ENCODE measurements around the gene DCDC2B.
"Not testable (repeated sequence)": the region's sequence is repeated elsewhere in the genome, so short reads cannot be mapped to it uniquely, and the experiment has no call there.

The DCDC2B gene

DNA sequence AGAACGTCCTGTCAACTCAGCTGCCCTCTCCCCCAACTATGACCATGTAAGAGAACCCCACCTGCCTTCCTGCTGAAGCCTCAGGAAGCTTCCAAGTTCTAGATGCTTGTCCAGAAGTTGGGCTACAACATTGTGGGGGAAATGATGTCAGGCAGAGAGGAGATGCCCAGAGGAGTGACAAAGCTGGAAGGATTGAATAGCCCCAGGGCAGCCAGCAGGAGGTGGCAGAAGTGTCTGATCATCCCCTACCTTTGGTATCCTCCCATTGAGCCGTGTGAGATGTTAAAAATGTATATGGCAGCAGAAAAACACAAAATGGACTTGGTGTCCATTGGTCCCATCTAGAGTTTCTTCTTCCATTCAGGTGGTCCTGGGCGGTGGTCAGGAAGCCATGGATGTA, 19.9 kb downstream of the DCDC2B start:
- no peak for DNase-seq

DNA sequence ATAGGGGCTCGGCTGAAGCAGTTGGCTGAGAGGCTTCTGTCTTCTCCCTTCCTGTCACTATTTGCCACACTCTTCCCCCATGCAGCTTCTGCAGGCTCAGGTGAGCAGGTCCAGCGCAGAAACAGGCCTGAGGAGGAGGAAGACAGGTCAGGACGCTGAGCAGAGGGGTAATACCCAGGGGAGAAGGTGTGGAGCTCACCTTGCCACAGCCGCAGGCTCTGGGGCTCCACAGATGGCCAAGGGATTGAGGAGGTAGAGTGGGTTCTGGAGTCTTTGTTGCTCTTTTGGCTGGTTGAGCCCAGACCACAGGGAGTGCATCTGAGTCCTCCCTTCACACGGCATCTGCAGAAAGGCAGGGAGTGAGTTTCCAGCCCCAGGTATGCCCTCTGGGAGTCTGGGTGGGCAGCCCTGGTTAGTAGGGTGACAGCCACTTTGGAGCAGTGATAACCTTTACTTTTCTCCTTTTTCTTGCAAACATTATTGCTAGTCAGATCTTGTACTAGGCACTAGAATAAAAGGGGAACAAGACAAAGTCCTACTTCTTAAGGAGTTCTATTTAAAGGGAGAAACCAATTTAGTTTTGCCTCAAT, 23.0 kb downstream of the DCDC2B start:
- DNase-seq, result no peak

DNA sequence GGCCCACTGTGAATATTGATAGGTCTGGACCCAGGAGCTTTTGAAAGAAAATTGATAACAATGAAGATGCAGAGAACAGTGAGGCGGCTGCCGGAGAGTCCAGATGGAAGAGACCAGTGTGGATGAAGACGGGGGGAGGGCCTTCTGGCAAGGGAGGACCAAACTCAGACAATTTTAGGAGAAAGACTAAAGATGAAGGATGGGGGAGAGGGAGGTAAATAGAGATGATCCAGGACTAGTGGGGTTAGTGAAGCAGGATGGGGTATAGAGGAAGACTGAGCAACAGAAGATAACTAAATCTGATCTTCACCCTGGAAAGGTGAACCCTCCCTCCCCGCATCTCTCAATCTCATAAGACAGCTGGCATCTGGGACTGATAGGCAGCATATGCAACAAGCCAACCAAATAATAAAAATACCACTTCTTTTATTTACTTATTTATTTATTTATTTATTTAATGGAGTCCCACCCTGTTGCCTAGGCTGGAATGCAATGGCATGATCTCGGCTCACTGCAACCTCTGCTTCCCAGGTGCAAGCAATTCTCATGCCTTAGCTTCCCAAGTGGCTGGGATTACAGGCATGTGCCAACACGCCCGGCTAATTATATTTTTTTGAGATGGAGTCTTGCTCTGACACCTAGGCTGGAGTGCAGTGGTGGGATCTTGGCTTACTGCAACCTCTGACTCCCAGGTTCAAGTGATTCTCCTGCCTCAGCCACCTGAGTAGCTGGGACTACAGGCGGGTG, 23.8 kb downstream of the DCDC2B start:
- no peak for DNase-seq

DNA sequence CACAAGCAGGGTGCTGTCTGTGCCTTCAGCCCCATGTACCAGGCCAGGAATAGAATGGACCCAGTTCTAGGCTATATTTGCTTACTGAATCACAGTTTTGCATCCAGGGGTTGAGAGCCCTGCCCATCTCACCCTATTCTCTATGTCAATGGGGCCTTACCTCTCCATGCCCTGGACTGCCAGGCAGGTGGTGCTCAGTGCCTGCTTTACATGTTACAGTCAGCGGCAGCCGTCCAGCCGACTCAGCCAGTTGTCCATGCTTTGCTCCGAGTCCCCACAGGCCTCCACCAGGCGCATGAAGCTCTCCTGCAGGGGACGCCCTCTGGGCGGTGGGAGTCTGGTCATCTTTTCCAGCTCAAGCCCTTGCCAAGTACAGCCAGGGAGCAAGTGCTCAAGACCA, 25.9 kb downstream of the DCDC2B start:
- DNase-seq, result no peak

DNA sequence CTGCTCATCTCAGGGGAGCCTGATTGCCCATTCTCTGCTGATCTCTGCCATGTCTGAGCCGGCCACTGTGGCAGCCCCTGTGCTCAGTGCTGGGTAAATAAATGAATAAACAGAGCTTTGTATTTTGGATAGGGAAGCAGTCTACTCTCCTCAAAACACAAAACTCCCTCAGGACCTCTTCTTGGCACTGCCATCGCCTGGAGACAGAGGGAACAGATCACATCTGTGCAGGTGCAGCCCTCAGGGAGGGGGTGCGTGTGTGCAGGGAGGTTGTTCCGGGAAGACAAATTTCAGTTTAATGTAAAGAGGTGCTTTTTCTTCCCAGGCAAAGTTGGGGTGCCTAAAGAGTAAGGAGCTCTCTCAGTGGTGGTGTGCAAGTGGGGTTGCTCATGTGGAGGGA, 30.4 kb downstream of the DCDC2B start:
- DNase-seq, result no peak

DNA sequence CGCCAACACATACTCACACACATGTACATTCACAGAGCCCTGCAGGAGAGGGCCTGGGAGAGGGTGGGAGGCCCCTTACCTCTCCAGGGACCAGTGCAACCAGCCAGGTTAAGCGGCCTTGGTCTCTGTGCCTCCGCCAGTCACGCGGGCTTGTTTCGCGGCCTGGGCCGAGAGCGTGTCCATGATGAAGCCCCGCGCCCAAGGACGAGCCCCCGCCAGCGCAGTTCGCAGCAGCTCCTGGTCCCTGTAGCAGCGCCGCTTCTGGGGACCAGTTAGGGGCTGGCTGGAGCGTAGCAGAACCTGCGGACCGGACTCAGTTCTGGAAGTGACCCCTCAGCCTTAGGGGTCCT, 30.9 kb downstream of the DCDC2B start:
- no peak for DNase-seq

DNA sequence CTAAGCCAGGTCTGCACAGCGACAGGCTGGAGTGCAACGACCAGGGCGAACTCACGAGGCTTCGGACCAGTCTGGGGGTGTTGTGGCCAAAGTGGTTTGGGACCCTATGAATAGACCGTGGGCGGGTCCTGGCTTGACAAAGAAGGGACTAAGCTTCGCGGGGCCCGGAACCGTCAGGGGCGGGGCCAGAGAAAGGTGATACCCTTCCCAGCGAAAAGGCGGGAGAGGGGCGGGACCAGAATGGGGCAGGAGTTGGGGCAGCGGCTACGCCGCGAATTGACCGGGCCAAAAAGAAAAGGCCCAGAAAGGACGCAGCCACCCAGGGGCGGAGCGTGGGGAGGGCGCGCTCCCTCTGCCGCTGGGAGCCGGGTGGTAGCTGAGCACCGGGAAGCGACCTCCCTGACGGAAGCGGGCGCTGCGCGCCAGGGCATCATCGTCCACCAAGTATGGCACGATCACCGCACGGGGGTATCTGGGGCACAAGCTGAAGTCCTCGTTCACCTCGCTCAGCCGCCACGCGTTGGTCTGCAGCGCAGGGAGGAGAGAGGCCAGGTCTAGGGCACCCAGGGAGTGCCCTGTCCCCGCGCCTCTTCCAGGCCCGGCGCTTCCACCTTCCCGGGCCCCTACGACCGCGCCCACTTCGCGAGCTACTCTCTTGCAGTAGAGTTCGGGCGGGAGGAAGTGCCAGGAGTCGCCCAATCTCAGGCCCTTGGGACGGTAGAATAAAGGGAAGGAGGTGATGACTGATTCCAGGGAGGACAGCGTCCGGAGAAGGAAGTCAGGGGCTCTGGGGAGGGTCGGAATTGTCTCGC, 31.5 kb downstream of the DCDC2B start:
- DNase-seq, result peak; percentile 48

DNA sequence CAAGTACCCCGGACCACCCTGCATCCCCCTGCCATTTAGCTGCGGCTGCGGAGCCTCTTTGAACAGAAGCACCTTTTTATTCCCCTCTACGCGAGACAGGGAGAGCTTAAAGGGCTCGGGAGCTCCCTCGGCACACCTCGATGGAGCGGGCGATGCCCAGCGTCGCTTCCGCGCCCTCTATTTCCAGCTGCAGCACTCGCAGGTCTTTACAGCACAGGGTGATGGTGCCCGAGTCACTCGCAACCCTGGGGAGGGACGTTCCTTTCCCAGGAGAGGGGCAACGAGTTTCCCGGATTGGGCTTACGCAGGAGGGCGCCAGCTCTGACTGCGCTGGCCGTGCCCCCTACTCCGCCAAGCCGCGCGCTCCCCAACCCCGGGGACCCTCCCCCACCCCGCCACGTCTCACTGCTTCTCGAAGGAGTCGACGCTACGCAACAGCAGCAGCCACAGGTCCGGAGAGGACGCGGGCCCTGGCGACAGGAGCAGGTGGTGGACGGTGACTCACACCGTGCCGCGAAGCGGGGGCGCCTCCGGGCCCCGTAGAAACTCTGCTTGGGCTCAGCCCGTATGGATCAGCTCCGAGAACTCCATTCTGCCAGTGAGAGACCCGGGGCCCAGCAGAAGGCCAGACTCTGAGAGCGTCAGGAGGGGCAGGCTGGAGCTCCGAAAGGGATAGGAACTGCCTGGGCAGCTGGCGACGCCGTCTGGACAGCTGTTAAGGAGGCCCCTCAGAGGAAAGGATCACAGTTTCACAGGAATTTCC, 32.3 kb downstream of the DCDC2B start:
- DNase-seq, result peak; percentile 52

DNA sequence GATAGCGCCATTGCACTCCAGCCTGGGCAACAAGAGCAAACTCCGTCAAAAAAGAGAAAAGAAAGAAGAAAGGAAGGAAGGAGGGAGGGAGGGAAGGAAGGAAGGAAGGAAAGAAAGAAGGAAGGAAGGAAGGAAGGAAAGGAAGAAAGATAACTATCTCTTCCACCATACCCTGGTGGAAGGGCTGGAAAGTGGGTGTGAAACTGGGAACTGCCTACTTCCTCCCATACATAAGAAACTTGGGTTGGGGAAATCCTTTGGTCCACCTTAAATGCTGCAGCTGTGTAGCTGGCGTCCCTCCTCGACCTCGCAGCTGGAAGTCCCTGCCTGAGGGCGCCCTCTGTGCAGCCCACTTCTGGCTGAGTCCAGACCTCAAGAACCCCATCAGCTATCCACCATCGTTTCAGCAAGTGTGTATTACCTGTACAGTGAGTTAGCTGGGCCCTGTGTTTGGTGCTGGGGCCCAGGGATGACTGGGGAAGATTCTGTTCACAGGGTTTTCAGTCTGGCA, 33.5 kb downstream of the DCDC2B start:
- peak; percentile 40 for DNase-seq

DNA sequence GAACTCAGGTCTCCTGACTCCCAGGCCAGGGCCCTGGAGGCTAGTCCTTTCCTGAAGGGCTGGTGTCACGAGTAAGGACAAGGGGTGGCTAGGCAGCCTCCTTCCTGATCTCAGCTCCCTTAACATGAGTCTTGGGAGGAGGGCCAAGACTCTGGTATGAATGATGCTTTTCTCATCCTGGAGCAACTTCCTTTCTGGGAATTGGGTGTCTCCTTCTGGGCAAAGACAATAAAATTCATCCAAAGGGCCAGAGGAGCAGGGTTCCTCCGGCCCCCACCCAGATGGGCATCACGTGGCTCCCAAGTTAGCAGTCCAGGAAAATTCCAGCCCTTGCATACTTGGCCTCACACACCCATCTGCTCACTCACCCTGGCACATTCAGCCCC, 38.0 kb downstream of the DCDC2B start, which contains the start of gene FAM167B:
Gene FAM167B, plus strand, starts transcription at position 335 of the 386 bp plus-strand sequence. CDS start 200 bp downstream, outside the sequence.
- DNase-seq, result peak; percentile 67

DNA sequence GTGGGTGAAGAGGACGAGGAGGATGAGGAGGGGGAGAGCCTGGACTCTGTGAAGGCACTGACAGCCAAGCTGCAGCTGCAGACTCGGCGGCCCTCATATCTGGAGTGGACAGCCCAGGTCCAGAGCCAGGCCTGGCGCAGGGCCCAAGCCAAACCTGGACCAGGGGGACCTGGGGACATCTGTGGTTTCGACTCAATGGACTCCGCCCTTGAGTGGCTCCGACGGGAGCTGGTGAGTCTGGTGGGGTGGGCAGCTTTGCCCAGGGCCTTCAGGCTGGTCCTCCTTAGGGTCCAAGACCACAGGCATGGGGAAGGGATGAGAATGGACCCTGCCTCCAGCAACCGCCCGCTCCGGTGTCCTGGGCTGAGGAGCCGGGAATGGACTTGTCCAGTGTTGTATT, 38.6 kb downstream of the DCDC2B start:
- no peak for DNase-seq

DNA sequence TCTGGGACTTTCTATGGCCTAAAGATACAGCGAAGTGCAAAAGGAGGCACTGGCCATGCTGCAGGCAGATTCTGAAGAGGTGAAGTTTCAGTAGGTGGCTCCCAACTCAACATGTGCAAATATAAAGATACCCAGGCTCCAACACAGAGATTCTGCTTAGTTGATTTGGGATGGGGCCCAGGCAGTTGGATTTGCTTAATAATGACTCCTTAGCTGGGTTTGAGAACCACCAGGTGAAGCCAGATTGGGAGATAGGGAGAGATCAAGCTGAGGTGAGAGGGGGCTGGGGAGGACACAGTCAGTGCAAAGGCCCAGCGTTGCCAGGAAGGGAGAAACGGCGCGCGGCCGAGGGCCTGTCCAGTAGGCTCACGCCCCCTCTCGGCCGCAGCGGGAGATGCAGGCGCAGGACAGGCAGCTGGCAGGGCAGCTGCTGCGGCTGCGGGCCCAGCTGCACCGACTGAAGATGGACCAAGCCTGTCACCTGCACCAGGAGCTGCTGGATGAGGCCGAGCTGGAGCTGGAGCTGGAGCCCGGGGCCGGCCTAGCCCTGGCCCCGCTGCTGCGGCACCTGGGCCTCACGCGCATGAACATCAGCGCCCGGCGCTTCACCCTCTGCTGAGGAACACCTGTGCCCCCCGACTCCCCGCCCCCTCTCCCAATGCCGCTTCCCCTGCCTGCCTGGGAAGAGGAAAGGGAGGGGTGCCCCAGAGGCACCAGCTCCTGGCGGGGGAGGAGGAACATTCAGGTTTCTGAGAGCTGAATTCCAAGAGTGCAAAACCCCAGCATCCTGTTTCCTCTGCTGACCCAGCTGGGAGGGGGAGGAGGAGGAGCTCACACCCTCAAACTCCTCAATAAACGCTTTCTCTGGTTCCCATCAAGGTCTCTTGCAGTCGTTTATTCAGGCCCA, 39.3 kb downstream of the DCDC2B start:
- DNase-seq, result peak; percentile 59

DNA sequence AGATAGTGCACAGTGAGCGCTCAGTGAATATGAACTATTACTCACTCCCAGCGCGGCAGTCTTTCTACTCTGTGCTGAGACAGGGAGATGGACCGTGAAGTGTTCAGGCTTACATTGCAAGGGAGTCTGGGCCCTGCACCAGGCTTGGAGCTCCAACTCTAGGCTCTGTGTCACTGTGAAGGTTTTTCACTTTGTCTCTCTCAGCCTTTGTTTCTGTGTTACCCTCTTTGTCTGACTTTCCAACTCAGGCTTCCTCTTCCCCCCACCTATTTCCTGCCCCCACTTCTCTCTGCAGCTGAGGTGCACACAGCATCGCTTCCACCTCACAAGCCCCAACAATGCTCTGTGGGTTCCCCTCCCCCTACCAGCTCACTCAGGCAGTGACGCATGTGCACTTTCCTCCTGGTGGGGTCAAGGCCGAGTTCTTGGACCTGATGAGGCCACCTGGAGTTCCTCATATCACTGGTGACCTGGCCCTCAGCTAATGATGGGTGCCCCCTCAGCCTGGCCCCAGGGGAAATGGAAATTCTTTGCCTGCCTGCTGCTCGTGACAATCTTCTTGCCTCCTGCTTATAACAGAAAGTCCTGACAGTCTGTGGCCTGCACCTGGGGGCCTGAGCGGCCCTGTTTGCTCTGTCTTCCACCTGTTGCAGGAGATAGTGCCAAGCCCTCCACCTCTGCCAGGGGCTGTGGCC, 41.1 kb downstream of the DCDC2B start:
- no peak for DNase-seq

DNA sequence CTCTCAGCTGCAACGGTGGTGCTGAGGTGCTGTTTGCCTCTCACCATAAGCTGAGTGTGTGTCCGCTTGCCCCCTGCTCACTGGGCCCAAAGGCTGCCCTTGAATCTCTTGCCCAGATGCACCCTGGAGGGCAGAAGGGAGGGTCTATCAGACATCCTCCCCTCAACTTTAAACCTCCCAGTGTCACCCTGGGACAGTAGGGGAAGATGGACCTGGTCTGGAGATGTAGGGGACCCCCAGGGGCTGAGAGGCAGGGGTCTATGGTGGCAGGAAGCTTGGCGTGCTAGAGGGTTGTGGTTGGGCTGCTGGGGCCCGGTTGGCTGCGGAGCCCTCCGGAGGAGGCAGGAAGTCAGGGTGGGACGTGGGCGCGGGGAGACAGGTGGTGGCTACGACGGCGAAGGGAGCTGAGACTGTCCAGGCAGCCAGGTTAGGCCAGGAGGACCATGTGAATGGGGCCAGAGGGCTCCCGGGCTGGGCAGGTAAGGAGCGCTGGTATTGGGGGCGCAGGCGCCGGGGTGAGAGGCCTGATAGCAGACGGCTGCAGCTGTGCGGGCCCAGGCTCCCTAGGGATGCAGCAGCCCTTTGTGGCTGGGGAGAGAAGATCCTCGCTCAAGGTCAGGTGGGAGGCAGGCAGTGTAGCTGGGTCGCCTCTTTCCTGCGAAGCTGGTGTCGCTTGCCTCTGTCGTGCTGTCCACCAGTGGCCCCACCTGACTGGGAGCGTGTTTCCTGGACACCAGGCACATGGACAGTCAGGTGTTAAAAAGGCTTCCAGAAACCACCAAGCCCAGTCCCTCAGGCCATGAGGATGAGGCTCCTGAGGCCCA, 42.2 kb downstream of the DCDC2B start, which contains the start of gene LCK:
Gene LCK, plus strand, starts transcription at position 373 of the 824 bp plus-strand sequence. CDS start 23,065 bp downstream, outside the sequence.
- no peak for DNase-seq

DNA sequence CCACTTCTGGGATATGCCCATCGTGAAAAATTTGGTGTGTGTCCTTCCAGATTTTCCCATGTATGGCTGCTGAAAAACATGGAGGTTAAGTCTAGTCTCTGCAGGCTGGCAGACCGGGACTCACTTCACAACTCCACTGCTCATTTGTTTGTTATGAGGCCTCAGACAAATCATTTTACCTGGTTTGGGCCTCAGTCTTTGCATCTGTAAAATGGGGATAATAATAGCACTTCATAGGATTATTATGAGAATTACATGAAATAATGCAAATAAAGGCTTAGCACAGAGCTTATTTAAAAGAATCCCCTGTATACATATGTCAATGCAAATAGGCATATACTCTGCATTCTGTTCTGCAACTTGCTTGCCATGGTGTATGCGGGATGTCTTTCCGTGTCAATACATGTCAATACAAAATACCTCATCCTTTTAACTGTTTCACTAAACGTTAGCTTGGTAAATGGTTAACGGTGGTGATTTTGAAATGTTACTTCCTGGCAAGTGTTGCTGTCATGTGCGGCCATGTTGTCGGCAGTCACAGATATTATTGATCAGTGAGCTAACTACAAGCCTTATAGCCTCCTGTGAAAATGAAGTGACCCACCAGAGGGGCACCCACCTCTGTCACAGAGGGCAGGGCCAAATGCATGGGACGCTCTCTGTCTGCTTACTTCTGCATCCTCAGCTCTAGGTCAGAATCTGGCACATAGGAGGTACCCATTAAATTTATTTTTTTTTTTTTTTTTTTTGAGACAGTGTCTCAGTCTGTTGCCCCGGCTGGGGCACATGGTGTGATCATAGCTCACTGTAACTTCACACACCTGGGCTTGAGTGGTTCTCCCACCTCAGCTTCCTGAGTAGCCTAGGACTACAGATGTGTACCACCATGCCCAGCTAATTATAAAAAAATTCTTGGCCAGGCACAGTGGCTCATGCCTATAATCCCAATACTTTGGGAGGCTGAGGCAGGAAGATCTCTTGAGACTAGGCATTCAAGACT, 46.5 kb downstream of the DCDC2B start:
- no peak for DNase-seq

DNA sequence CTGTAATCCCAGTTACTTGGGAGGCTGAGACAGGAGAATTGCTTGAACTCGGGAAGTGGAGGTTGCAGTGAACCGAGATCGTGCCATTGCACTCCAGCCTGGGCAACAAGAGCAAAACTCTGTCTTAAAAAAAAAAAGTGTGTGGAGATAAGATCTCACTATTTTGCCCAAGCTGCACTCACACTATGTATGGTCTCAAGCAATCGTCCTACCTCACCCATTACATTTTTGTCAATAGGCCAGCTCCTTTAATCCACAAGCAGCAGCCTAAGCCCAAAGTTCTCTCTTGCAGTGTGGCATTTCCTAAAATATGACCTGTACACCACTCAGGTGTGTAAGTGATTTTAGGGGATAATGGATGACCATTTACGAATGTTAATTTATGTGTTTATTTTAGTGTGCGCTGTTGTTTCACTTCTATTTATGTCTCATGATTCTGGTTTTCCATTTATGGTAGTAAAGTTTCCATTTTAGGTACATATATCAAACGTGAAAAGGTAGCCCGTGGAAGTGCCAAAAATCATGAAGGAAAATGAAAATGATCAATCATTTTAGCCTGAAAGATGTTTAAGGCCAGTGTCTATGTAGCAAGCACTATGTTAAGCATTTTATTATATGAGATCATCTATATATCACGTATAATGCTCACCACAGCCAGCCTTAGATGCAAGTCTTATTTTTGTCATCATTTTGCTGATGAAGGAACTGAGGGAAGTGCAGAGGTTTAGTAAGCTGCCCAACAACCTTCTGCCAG, 47.8 kb downstream of the DCDC2B start:
- no peak for DNase-seq

DNA sequence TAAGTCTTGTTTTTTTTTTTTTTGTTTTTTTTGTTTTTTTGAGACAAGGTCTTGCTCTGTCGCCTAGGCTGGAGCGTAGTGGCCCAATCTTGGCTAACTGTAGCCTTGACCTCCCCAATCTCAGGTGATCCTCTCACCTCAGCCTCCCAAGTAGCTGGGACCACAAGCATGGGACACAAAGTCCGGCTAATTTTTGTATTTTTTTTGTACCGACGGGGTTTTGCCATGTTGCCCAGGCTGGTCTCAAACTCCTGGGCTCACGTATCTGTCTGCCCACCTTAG, 48.3 kb downstream of the DCDC2B start:
- DNase-seq, result no peak

DNA sequence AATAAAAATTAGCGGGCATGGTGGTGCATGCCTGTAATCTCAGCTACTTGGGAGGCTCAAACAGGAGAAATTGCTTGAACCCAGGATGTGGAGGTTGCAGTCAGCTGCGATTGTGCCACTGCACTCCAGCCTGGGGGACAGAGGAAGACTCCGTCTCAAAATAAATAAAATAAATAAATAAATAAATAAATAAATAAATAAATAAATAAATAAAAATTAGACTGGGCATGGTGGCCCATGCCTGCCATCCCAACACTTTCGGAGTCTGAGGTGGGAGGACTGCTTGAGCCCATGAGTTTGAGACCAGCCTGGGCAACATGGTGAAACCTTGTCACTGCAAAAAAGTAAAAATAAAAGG, 54.3 kb downstream of the DCDC2B start:
- not testable (repeated sequence) for DNase-seq
